Mucosa of rectum (tissue), 2 donors: Measurements from ENCODE around the gene TRAIP.

ENCODE experiments used
- H3K27ac ChIP-seq, 2 donors: one replicate each; pipeline ENCODE4 v1.7.0; 2013; ENCODE audit warnings: inconsistent platforms in 2 of 2, low read depth in 2 of 2, low read length in 2 of 2
- H3K27me3 ChIP-seq, 2 donors: one replicate each; pipeline ENCODE4 v1.7.0; 2013; ENCODE audit warnings: low read length in 2 of 2; ENCODE audit not compliant: control insufficient read depth in 2 of 2, insufficient read depth in 2 of 2
- H3K36me3 ChIP-seq, 2 donors: one replicate each; pipeline ENCODE4 v1.7.0; 2013; ENCODE audit warnings: low read length in 2 of 2; ENCODE audit not compliant: control insufficient read depth in 2 of 2, insufficient read depth in 2 of 2
- H3K4me1 ChIP-seq, 2 donors: one replicate each; pipeline ENCODE4 v1.7.0; 2013; ENCODE audit warnings: low read length in 2 of 2, mild to moderate bottlenecking in 1 of 2; ENCODE audit not compliant: control insufficient read depth in 2 of 2, insufficient read depth in 2 of 2
- H3K4me3 ChIP-seq, 2 donors: one replicate each; pipeline ENCODE4 v1.7.0; 2013; ENCODE audit warnings: low read length in 2 of 2
- H3K9ac ChIP-seq, 2 donors: one replicate each; pipeline ENCODE4 v1.7.0; 2013; ENCODE audit warnings: low read length in 2 of 2, low read depth in 1 of 2, mild to moderate bottlenecking in 1 of 2
- H3K9me3 ChIP-seq, 2 donors: one replicate each; pipeline ENCODE4 v1.7.0; 2013; ENCODE audit warnings: low read length in 2 of 2; ENCODE audit not compliant: control insufficient read depth in 2 of 2
- donor health status: healthy.
- donor health status: Normal muscosa, but diverticular disease.

Gene TRAIP

DNA sequence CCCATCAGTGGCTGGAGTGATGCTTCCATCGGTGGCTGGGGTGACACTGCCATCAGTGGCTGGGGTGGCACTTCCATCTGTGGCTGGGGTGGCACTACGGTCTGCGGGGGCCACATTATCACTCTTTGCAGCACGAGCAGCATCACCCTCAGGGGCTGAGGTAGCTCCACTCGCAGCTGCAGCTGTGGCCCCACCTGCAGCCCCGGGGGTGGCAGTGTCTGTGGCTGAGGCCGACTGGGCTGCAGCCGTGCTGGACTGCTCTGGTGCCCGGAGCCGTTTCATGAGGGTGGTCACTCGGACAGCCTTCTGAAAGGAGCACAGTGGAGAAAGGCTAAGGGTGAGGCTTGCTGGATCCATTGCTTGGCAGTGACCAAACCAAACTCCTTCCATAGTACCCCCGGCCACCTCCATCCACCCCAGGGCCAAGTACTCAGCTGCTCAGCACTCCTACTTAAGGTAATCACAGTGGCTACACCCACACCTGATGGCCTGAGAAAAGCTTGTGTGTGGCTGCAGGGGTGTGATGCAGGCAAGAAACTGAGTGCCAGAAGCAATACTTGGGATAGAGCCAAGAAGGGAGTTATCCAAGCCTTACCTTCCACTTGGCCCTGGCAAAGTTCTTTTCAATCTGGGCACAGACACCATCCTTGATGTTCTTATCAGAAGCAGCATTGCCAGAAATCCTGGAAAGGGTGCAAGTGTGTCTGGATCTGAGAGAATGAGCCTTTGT lies 3.4 kb upstream of the TRAIP start:
- Histone ChIP-seq H3K27me3 (peaks cover 0 to 6% of the 10 kb centered on the region in 2 donors), H3K36me3 (no peaks in the 10 kb centered on the region), H3K9ac (no peak overlapping the region), H3K4me3 (no peak overlapping the region), H3K9me3 (no peaks in the 10 kb centered on the region), H3K4me1 (peaks cover 10 to 12% of the 10 kb centered on the region in 2 donors), H3K27ac (no peak overlapping the region)

DNA sequence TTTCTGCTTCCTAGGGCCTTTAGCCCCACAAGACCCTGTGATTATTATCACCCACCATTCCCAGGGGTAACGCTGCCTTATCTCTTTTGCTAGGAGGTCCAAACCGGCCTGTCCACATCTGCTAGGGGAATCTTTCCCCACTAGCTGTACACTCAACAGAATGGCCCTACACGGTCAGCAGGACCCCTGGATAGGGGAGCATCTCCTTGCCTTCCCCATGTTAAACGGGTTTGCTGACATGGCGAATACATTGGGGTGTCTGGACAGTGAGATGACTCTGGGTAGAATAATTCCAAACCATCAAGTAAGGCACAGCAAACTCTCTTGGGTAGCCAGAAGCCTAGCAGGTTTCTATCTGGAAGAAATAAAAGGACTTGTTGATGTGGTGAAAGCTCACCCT lies 702 bp downstream of the TRAIP start:
- Histone ChIP-seq H3K27ac (no peak overlapping the region), H3K4me3 (peak overlapping the region; percentile 86 to 91), H3K9me3 (no peaks in the 10 kb centered on the region), H3K27me3 (no peaks in the 10 kb centered on the region), H3K36me3 (no peaks in the 10 kb centered on the region), H3K9ac (peak overlapping the region; percentile 76 to 89), H3K4me1 (peaks cover 10 to 12% of the 10 kb centered on the region in 2 donors)

DNA sequence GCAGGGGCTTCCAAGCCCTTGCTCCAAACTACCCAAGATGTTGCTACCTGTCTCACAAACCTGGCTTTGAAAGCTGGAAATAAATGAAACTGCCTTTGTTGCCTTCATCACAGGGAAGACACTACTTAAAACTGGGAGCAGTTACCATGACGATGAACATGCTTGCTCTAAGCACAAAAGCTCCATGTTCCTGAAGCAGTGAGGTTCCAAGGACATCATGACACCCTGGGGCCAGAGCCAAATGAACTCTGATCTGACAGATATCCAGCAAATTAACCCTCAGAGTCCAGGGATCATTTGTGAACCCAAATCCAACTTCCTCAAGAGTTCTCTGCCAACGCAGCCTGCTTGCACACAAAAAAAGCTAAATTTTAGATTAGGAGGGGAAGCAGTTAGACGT lies 10.7 kb downstream of the TRAIP start:
- no peak overlapping the region for H3K27ac ChIP-seq
- no peak overlapping the region for H3K4me3 ChIP-seq
- peaks cover 0 to 3% of the 10 kb centered on the region in 2 donors for H3K36me3 ChIP-seq
- H3K27me3 ChIP-seq: no peaks in the 10 kb centered on the region
- H3K4me1 ChIP-seq: no peaks in the 10 kb centered on the region
- H3K9ac ChIP-seq: no peak overlapping the region
- H3K9me3 ChIP-seq: no peaks in the 10 kb centered on the region

DNA sequence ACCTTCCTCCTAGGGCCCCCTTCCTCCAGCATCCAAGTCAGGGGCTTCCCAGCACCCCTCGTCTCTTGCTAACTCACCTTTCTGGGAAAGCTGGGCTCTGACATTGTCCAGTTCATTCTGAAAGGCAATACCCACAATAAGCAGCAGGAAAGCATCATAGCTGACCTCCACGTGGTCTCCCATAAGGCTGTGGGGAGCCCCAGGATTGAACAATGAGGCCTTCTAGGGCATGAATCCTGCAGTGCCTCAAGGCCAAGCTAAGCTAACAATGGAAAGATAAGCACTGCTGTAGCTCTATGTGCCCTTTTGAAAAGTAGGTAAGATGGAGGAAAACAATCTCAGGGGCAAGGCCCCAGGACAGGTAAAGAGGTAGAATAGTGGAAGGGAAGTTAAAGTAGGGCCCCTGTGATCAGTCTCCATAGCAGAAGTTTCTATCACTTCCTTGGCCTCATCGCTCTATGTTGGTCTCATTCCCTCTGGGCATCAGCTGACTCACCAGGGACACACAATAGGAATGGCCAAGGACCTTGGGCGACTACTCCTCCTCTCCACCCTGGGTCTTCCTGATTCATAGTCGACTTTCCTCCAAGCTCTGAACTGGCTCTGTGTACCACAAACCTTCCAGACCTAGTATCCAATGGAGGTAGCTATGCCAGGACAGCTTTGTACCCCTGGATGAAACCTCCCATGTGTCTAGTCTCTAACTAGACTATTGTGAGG lies 11.7 kb downstream of the TRAIP start:
- Histone ChIP-seq H3K27ac (no peak overlapping the region), H3K27me3 (no peaks in the 10 kb centered on the region), H3K36me3 (peaks cover 0 to 3% of the 10 kb centered on the region in 2 donors), H3K9me3 (no peaks in the 10 kb centered on the region), H3K4me1 (peaks cover 0 to under 1% of the 10 kb centered on the region in 2 donors), H3K4me3 (no peak overlapping the region), H3K9ac (no peak overlapping the region)

DNA sequence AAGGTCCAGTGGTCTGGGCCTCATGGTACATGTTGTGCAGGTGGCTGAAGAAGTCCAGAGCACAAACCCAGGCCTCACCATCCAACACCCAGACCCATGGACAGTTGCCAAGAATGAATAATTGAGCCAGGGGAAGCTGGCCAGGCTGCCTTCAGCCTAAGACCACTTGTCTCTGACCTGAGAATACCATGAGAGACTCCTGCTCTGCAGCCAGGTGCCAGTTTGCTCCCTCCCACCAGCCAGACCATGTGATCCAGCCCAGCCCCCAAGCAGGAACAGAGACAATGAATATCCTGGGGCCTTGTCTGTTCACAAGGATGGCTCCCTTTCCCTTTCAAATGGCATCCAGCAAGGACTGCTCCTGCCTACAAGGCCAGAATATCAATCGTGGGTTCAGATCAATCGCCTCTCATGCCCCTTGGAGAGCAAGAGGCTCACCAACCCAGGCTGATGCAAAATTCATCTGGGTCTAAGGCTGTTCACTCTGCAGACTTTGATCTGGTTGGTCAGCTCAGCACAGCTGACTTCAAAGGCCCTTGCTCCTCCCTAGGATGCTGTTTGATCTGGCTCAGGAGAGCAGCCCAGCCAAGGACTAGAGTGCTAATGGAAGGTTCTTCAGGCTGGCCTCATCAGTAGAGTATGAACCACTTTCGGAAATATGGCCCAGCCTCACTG lies 13.4 kb downstream of the TRAIP start:
- no peak overlapping the region for H3K27ac ChIP-seq
- no peaks in the 10 kb centered on the region for H3K9me3 ChIP-seq
- no peak overlapping the region for H3K9ac ChIP-seq
- no peak overlapping the region for H3K4me3 ChIP-seq
- H3K27me3 ChIP-seq: no peaks in the 10 kb centered on the region
- peaks cover 0 to 4% of the 10 kb centered on the region in 2 donors for H3K4me1 ChIP-seq
- H3K36me3 ChIP-seq: peaks cover 0 to 3% of the 10 kb centered on the region in 2 donors

DNA sequence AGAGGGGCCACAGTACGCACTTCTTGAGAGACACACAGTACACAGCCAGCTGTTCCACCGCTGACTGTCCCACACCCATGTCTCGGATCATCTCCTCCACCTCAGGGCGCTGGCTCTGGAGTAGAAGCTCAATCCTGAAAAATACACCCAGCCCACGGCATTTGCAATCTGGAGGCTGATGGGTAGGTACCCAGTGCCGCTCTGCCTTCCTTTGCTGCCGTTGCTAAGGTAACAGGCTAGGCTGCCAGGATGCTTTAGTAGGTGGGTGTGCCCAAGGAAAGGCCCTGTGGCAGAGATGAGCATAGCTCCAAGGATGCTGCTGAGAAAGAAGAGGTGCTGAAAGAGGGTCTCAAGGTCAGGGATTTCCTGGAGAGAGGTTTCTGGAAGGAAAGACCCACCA lies 14.6 kb downstream of the TRAIP start:
- no peak overlapping the region for H3K9ac ChIP-seq
- H3K36me3 ChIP-seq: peaks cover 0 to 3% of the 10 kb centered on the region in 2 donors
- H3K9me3 ChIP-seq: no peaks in the 10 kb centered on the region
- no peak overlapping the region for H3K27ac ChIP-seq
- H3K27me3 ChIP-seq: no peaks in the 10 kb centered on the region
- peaks cover 0 to 4% of the 10 kb centered on the region in 2 donors for H3K4me1 ChIP-seq
- H3K4me3 ChIP-seq: no peak overlapping the region

GRCh38 chr3:49841126-49841696 lies 15.2 kb downstream of the TRAIP start:
- Histone ChIP-seq H3K27ac (no peak overlapping the region), H3K9me3 (no peaks in the 10 kb centered on the region), H3K4me1 (peaks cover 0 to 4% of the 10 kb centered on the region in 2 donors), H3K27me3 (no peaks in the 10 kb centered on the region), H3K9ac (no peak overlapping the region), H3K36me3 (peaks cover 0 to 3% of the 10 kb centered on the region in 2 donors), H3K4me3 (no peak overlapping the region)

DNA sequence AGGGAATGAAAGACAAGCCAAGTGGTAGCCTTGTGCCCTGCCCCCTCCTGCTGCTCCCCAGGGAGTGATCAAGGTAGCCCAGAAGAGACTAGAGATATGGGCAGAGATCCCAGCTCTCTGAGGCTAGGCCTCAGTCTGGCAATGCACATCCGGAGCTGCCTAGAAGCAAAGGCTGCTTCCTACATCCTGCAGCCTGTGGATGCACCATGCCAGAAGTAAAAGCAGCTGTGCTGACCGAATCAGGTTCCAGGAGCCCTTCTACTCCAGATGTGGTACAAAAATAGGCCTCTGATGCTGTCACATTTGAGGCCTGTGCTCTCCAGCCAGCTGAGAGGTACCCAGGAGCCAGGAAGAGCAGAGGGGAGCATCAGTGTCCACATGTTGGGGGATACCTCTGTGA lies 16.0 kb downstream of the TRAIP start:
- peaks cover 0 to 3% of the 10 kb centered on the region in 2 donors for H3K36me3 ChIP-seq
- H3K9me3 ChIP-seq: no peaks in the 10 kb centered on the region
- no peak overlapping the region for H3K4me3 ChIP-seq
- H3K9ac ChIP-seq: no peak overlapping the region
- H3K4me1 ChIP-seq: peaks cover 0 to 4% of the 10 kb centered on the region in 2 donors
- no peaks in the 10 kb centered on the region for H3K27me3 ChIP-seq
- H3K27ac ChIP-seq: no peak overlapping the region

GRCh38 chr3:49839193-49839809 lies 17.1 kb downstream of the TRAIP start:
- Histone ChIP-seq H3K36me3 (peaks cover 0 to 3% of the 10 kb centered on the region in 2 donors), H3K27me3 (no peaks in the 10 kb centered on the region), H3K9ac (no peak overlapping the region), H3K27ac (no peak overlapping the region), H3K4me3 (no peak overlapping the region), H3K9me3 (no peaks in the 10 kb centered on the region), H3K4me1 (peaks cover 0 to 4% of the 10 kb centered on the region in 2 donors)
